Measurements from ENCODE around the gene CXCL13. TPM values are rescaled to one million over a fixed set of nuclear protein-coding genes. Genes with fewer than 3 reads are reported as not detected.
A peak's percentile ranks its signal among the peaks of the same experiment; 100 is the strongest.

The CXCL13 gene
- total RNA-seq, 2 donors from 2014 or later: not detected

DNA sequence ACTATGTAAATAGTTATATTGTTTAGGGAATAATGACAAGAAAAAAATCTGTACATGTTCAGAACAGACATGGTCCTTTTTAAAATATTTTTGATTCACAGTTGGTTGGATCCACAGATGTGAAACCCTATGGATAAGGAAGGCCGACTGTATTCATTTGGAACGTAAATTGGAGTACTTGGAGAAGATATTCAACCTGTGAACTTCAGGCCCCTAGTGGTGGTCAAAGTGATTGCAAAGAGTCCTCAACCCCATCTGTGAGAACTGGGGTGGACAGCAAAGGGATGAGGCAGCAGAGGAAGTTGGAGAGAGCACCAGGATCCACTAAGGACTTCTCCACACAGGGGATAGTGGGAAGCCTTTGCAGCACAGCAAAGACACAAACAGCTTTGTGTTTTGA lies 6.2 kb upstream of the CXCL13 start:
- peaks cover 2% of the 10 kb centered on the region for H3K27me3 Mint-ChIP-seq (ENCODE audit: insufficient read depth)
- no peak overlapping the region for H3K4me3 Mint-ChIP-seq
- H3K27ac Mint-ChIP-seq: no peak overlapping the region
- peaks cover 3% of the 10 kb centered on the region for H3K4me1 Mint-ChIP-seq
- TF ChIP-seq, protein P1, sequence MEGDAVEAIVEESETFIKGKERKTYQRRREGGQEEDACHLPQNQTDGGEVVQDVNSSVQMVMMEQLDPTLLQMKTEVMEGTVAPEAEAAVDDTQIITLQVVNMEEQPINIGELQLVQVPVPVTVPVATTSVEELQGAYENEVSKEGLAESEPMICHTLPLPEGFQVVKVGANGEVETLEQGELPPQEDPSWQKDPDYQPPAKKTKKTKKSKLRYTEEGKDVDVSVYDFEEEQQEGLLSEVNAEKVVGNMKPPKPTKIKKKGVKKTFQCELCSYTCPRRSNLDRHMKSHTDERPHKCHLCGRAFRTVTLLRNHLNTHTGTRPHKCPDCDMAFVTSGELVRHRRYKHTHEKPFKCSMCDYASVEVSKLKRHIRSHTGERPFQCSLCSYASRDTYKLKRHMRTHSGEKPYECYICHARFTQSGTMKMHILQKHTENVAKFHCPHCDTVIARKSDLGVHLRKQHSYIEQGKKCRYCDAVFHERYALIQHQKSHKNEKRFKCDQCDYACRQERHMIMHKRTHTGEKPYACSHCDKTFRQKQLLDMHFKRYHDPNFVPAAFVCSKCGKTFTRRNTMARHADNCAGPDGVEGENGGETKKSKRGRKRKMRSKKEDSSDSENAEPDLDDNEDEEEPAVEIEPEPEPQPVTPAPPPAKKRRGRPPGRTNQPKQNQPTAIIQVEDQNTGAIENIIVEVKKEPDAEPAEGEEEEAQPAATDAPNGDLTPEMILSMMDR (conservative IDR thresholded peaks at IDR 0.05): peak; percentile 77
- no peaks in the 10 kb centered on the region for H3K9me3 Mint-ChIP-seq
- H3K27ac ChIP-seq (ENCODE audit: low read depth, low read length): no peak overlapping the region
- H3K9ac ChIP-seq (ENCODE audit: extremely low read depth, low read length, poor library complexity, severe bottlenecking): no peak overlapping the region
- no peaks in the 10 kb centered on the region for H3K9me3 ChIP-seq (ENCODE audit: control insufficient read depth, low read length)
- H3K4me3 ChIP-seq (ENCODE audit: low read length): no peak overlapping the region
- H3K4me1 ChIP-seq (ENCODE audit: control insufficient read depth, insufficient read depth, low read length): no peaks in the 10 kb centered on the region
- WGBS, 2 experiments (ENCODE audit: insufficient coverage in 1 of 2, insufficient read length in 1 of 2): 66 to 72% methylated on average over 2 of the region's 2 CpGs
- H3K36me3 Mint-ChIP-seq (ENCODE audit: low read depth): no peaks in the 10 kb centered on the region
- no peaks in the 10 kb centered on the region for H3K27me3 ChIP-seq (ENCODE audit: control insufficient read depth, insufficient read depth, low read length, poor library complexity, severe bottlenecking)
- DNase-seq: peak; percentile 72
- no peaks in the 10 kb centered on the region for H3K36me3 ChIP-seq (ENCODE audit: control insufficient read depth, insufficient read depth, low read length)

GRCh38 chr4:77600521-77601451 lies 4.8 kb upstream of the CXCL13 start:
- Histone ChIP-seq H3K27me3 (ENCODE audit: control insufficient read depth, insufficient read depth, low read length, poor library complexity, severe bottlenecking) (no peaks in the 10 kb centered on the region), H3K36me3 (ENCODE audit: control insufficient read depth, insufficient read depth, low read length) (no peaks in the 10 kb centered on the region), H3K4me3 (ENCODE audit: low read length) (no peak overlapping the region), H3K4me1 (ENCODE audit: control insufficient read depth, insufficient read depth, low read length) (no peaks in the 10 kb centered on the region), H3K9ac (ENCODE audit: extremely low read depth, low read length, poor library complexity, severe bottlenecking) (no peak overlapping the region), H3K27ac (ENCODE audit: low read depth, low read length) (no peak overlapping the region), H3K9me3 (ENCODE audit: control insufficient read depth, low read length) (no peaks in the 10 kb centered on the region)
- WGBS, 2 experiments (ENCODE audit: insufficient coverage in 1 of 2, insufficient read length in 1 of 2): 45 to 48% methylated on average over 3 to 6 of the region's 6 CpGs
- peak; percentile 64 for DNase-seq
- Mint-ChIP-seq H3K36me3 (ENCODE audit: low read depth) (no peaks in the 10 kb centered on the region), H3K4me1 (peaks cover 3% of the 10 kb centered on the region), H3K9me3 (no peaks in the 10 kb centered on the region), H3K4me3 (no peak overlapping the region), H3K27ac (no peak overlapping the region), H3K27me3 (ENCODE audit: insufficient read depth) (peaks cover 2% of the 10 kb centered on the region)
- TF ChIP-seq, protein P1 (conservative IDR thresholded peaks at IDR 0.05): peak; percentile 85

DNA sequence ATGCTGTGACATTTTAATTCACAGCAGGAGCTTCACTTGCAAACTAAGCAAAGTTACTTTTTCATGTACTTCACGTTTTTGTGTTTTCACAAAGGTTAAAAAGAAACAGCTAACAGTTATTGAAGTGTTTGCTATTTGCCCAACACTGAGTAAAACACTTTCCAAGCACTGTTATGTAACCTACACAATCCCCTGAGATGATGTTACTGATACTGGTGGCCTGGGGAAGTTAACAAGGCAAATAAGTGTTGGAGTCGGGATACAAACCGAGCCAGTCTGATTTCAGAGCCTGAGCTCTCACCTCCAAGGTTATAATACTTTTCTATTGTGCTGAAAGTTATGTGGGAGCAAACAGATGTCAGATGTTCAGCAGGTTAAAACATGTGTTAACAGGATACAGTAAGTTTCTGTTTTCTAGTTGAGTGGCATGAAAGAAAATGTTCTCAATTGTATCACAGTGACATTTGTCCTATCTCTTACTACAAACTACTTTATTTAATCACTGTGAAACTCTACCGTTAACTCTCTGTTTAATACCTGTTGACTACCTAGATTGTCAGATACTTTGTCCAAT lies 3.9 kb upstream of the CXCL13 start:
- Mint-ChIP-seq H3K27ac (no peak overlapping the region), H3K27me3 (ENCODE audit: insufficient read depth) (peaks cover 2% of the 10 kb centered on the region), H3K9me3 (no peaks in the 10 kb centered on the region), H3K4me1 (peaks cover 3% of the 10 kb centered on the region), H3K4me3 (no peak overlapping the region), H3K36me3 (ENCODE audit: low read depth) (no peaks in the 10 kb centered on the region)
- no peak for DNase-seq
- WGBS, 2 experiments (ENCODE audit: insufficient coverage in 1 of 2, insufficient read length in 1 of 2): 63 to 78% methylated on average over 2 to 4 of the region's 4 CpGs
- H3K9ac ChIP-seq (ENCODE audit: extremely low read depth, low read length, poor library complexity, severe bottlenecking): no peak overlapping the region
- TF ChIP-seq, protein P1 (conservative IDR thresholded peaks at IDR 0.05): no peak
- H3K4me3 ChIP-seq (ENCODE audit: low read length): no peak overlapping the region
- H3K4me1 ChIP-seq (ENCODE audit: control insufficient read depth, insufficient read depth, low read length): no peaks in the 10 kb centered on the region
- no peak overlapping the region for H3K27ac ChIP-seq (ENCODE audit: low read depth, low read length)
- H3K36me3 ChIP-seq (ENCODE audit: control insufficient read depth, insufficient read depth, low read length): no peaks in the 10 kb centered on the region
- H3K27me3 ChIP-seq (ENCODE audit: control insufficient read depth, insufficient read depth, low read length, poor library complexity, severe bottlenecking): no peaks in the 10 kb centered on the region
- H3K9me3 ChIP-seq (ENCODE audit: control insufficient read depth, low read length): no peaks in the 10 kb centered on the region

All from endodermal cell (in vitro differentiated cells).